Hepatic stellate cell (primary cell): ENCODE results near the gene CPEB3.
"Not testable (repeated sequence)": the region's sequence is repeated elsewhere in the genome, so short reads cannot be mapped to it uniquely, and the experiment has no call there.

Source experiments
- DNase-seq: peaks from one replicate; pipeline ENCODE4 v3.0.0; 2011; ENCODE audit warnings: low spot score

The CPEB3 gene

GRCh38 chr10:92102601-92103213 lies 188.2 kb downstream of the CPEB3 start:
- DNase-seq = no peak

- DNase-seq = no peak
Observed at GRCh38 chr10:92094960-92095359, 195.9 kb downstream of the CPEB3 start.

- DNase-seq = no peak
Observed at GRCh38 chr10:92091965-92092364, 198.9 kb downstream of the CPEB3 start.

GRCh38 chr10:92087750-92088395 lies 203.0 kb downstream of the CPEB3 start:
- DNase-seq = peak; percentile 72

GRCh38 chr10:92082583-92083280 lies 208.1 kb downstream of the CPEB3 start:
- DNase-seq = no peak

GRCh38 chr10:92081641-92082040 lies 209.2 kb downstream of the CPEB3 start:
- DNase-seq = no peak

- no peak for DNase-seq
Observed at GRCh38 chr10:92080244-92080643, 210.6 kb downstream of the CPEB3 start.

- no peak for DNase-seq
Observed at GRCh38 chr10:92079003-92079402, 211.9 kb downstream of the CPEB3 start.

- no peak for DNase-seq
Observed at GRCh38 chr10:92076722-92077121, 214.2 kb downstream of the CPEB3 start.

- DNase-seq = no peak
Observed at GRCh38 chr10:92075829-92076228, 215.0 kb downstream of the CPEB3 start.

- no peak for DNase-seq
Observed at GRCh38 chr10:92074126-92074887, 216.6 kb downstream of the CPEB3 start.

- DNase-seq = peak; percentile 24
Observed at GRCh38 chr10:92068900-92069299, 222.0 kb downstream of the CPEB3 start.

GRCh38 chr10:92066386-92066785 lies 224.5 kb downstream of the CPEB3 start:
- no peak for DNase-seq

GRCh38 chr10:92064506-92064905 lies 226.4 kb downstream of the CPEB3 start:
- DNase-seq = no peak

GRCh38 chr10:92062273-92062672 lies 228.6 kb downstream of the CPEB3 start:
- no peak for DNase-seq

GRCh38 chr10:92054807-92055206 lies 236.1 kb downstream of the CPEB3 start:
- DNase-seq = no peak

GRCh38 chr10:92052741-92053140 lies 238.1 kb downstream of the CPEB3 start:
- no peak for DNase-seq

GRCh38 chr10:92052088-92052487 lies 238.8 kb downstream of the CPEB3 start:
- DNase-seq = no peak

GRCh38 chr10:92047215-92047614 lies 243.7 kb downstream of the CPEB3 start:
- DNase-seq = no peak

GRCh38 chr10:92045641-92046106 lies 245.2 kb downstream of the CPEB3 start:
- DNase-seq = no peak

GRCh38 chr10:92042541-92042940 lies 248.3 kb downstream of the CPEB3 start:
- DNase-seq = no peak

- no peak for DNase-seq
Observed at GRCh38 chr10:92038949-92039348, 251.9 kb downstream of the CPEB3 start.

GRCh38 chr10:92033070-92033469 lies 257.8 kb downstream of the CPEB3 start:
- not testable (repeated sequence) for DNase-seq
